Measurements from ENCODE around the gene FBN2.
A peak's percentile ranks its signal among the peaks of the same experiment; 100 is the strongest.

Gene FBN2

DNA sequence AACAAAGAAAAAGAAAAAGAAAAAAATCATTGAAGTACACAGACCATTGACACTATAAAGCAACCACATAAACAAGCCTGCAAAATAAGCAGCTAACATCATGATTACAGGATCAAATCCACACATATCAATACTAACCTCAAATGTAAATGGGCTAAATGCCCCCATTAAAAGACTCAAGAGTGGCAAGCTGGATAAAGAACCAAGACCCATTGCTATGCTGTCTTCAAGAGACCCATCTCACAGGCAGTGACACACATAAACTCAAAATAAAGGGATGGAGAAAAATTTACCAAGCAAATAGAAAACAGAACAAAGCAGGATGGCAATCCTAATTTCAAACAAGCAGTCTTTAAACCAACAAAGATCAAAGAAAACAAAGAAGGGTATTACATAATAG is 15.7 kb upstream of the FBN2 start:
- Histone ChIP-seq H3K27ac (ENCODE audit: low read length) (no peak overlapping the region), H3K4me1 (ENCODE audit: control insufficient read depth, insufficient read depth, low read length) (no peaks in the 10 kb centered on the region), H3K9me3 (ENCODE audit: control insufficient read depth, insufficient read depth, low read length) (no peaks in the 10 kb centered on the region), H3K27me3 (ENCODE audit: control insufficient read depth, insufficient read depth, low read length) (no peaks in the 10 kb centered on the region), H3K36me3 (ENCODE audit: control insufficient read depth, insufficient read depth, low read length) (no peaks in the 10 kb centered on the region), H3K4me3 (ENCODE audit: low read length) (no peak overlapping the region)
- no peak for DNase-seq (ENCODE audit: low read depth, low spot score)

DNA sequence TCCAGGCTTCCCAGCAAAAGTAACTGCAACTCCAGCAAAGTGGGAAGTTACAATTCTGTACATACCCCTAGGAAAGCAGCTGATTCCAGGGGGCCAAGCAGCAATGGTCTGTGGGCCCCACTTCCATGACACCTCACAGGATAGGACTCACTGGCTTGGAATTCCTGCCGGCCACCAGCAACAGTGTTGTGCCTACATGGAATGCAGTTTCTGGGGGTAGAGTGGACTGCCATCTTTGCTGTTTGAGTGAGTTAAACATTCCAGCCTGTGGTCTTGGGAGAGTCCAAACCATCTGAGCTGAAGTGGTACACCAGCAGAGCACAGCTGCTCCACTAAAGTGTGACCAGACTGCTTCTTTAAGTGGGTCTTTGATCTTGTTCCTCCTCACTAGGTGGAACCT is 13.4 kb upstream of the FBN2 start:
- Histone ChIP-seq H3K36me3 (ENCODE audit: control insufficient read depth, insufficient read depth, low read length) (no peaks in the 10 kb centered on the region), H3K27ac (ENCODE audit: low read length) (no peak overlapping the region), H3K9me3 (ENCODE audit: control insufficient read depth, insufficient read depth, low read length) (no peaks in the 10 kb centered on the region), H3K4me1 (ENCODE audit: control insufficient read depth, insufficient read depth, low read length) (no peaks in the 10 kb centered on the region), H3K27me3 (ENCODE audit: control insufficient read depth, insufficient read depth, low read length) (no peaks in the 10 kb centered on the region), H3K4me3 (ENCODE audit: low read length) (no peak overlapping the region)
- no CpG with 5 or more reads among the region's 1 CpG for WGBS (ENCODE audit: insufficient coverage, insufficient read length)
- no peak for DNase-seq (ENCODE audit: low read depth, low spot score)

DNA sequence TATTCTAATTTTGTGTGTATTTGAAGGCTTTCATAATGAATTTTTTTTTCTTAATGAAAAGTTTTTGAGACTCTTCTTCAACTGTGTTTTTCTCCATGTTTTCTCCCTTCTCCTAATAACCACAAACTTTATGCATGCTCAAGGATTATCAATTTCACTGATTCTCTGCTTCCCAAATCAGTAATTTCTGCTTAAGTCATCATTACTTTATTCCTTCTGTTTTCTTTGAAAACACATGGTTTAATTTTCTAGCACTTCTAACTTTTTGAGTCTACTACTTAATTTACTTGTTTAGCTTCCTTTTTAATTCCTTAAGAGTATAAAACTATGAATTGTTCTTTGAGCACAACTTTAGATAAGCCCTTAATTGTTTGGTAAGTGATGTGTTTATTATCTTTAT is 11.5 kb upstream of the FBN2 start:
- no peak overlapping the region for H3K4me3 ChIP-seq (ENCODE audit: low read length)
- DNase-seq (ENCODE audit: low read depth, low spot score), result no peak
- H3K27me3 ChIP-seq (ENCODE audit: control insufficient read depth, insufficient read depth, low read length), result no peaks in the 10 kb centered on the region
- H3K9me3 ChIP-seq (ENCODE audit: control insufficient read depth, insufficient read depth, low read length), result no peaks in the 10 kb centered on the region
- no peak overlapping the region for H3K27ac ChIP-seq (ENCODE audit: low read length)
- H3K4me1 ChIP-seq (ENCODE audit: control insufficient read depth, insufficient read depth, low read length), result no peaks in the 10 kb centered on the region
- H3K36me3 ChIP-seq (ENCODE audit: control insufficient read depth, insufficient read depth, low read length), result no peaks in the 10 kb centered on the region

DNA sequence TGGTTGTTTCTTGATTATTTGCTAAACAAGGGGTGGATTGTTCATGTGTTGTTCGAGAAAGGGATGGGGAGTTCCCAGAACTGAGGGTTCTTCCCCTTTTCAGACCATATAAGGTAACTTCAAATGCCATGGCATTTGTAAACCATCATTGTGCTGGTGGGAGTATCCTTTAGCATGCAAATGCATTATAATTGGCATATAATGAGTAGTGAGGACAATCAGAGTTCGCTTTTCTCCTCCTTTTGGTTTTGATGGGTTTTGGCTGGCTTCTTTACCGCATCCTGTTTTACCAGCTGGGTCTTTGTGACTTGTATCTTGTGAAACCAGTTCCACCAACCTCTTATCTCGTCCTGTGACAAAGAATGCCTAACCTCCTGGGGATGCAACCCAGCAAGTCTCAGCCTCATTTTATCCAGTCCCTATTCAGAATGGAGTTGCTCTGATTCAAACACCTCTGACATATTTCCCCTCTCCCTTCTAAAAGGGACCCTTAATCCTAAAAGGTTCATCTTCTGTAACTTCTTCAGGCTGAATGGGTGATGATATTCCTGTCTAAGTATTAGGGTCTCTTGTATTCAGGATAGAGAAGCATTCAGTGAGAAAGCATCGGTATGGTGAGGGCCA is 8.7 kb upstream of the FBN2 start:
- no peaks in the 10 kb centered on the region for H3K27me3 ChIP-seq (ENCODE audit: control insufficient read depth, insufficient read depth, low read length)
- no CpG with 5 or more reads among the region's 5 CpGs for WGBS (ENCODE audit: insufficient coverage, insufficient read length)
- H3K27ac ChIP-seq (ENCODE audit: low read length), result no peak overlapping the region
- no peaks in the 10 kb centered on the region for H3K9me3 ChIP-seq (ENCODE audit: control insufficient read depth, insufficient read depth, low read length)
- H3K4me1 ChIP-seq (ENCODE audit: control insufficient read depth, insufficient read depth, low read length), result no peaks in the 10 kb centered on the region
- H3K4me3 ChIP-seq (ENCODE audit: low read length), result no peak overlapping the region
- no peaks in the 10 kb centered on the region for H3K36me3 ChIP-seq (ENCODE audit: control insufficient read depth, insufficient read depth, low read length)
- peak; percentile 25 for DNase-seq (ENCODE audit: low read depth, low spot score)

DNA sequence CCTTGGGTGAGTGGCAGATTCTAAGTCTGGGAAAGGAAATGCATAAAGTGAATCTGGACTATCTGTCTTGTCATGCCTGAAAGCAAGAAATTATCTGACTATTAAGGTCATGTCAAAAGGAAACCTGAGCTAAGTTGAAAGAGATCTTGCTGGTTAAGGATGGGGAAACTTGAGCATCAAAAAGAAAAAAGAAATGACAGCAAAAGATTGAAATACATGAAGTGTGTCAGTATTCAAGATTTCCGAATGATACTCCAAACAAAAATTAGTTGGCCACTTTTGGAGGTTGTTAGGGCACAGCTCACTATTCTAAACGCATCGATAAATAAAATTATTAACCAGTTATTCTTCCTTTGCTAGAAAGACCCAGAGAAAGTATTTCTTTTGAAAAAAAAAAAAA is 3.3 kb upstream of the FBN2 start:
- H3K27ac ChIP-seq (ENCODE audit: low read length), result no peak overlapping the region
- no peak overlapping the region for H3K4me3 ChIP-seq (ENCODE audit: low read length)
- WGBS (ENCODE audit: insufficient coverage, insufficient read length), result no CpG with 5 or more reads among the region's 3 CpGs
- no peaks in the 10 kb centered on the region for H3K9me3 ChIP-seq (ENCODE audit: control insufficient read depth, insufficient read depth, low read length)
- H3K4me1 ChIP-seq (ENCODE audit: control insufficient read depth, insufficient read depth, low read length), result no peaks in the 10 kb centered on the region; the same call in 1 of the 2 replicates
- H3K36me3 ChIP-seq (ENCODE audit: control insufficient read depth, insufficient read depth, low read length), result no peaks in the 10 kb centered on the region
- DNase-seq (ENCODE audit: low read depth, low spot score), result no peak
- H3K27me3 ChIP-seq (ENCODE audit: control insufficient read depth, insufficient read depth, low read length), result peaks cover 11% of the 10 kb centered on the region; the same call in 1 of the 2 replicates

DNA sequence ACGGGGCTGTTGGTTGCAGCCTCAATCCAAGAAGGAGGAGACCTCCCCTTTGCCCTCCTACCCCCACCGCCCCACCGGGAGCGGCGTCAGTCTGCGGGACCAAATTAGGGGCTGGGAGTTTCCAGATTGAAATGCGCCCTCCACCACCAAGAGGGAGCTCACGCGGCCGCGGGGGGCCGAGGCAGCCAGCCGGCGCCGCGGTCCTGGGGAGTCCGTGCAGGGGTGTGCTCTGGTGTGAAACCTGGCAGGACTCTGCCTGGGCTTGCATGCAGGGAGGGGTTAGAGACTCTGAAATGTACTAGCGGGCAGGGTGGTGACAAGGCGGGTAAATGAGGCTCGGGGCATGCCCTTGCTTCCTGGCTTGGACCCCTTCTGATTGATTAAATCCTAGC is 989 bp upstream of the FBN2 start:
- H3K4me3 ChIP-seq (ENCODE audit: low read length), result peak overlapping the region; percentile 68; the same call in 1 of the 2 replicates

DNA sequence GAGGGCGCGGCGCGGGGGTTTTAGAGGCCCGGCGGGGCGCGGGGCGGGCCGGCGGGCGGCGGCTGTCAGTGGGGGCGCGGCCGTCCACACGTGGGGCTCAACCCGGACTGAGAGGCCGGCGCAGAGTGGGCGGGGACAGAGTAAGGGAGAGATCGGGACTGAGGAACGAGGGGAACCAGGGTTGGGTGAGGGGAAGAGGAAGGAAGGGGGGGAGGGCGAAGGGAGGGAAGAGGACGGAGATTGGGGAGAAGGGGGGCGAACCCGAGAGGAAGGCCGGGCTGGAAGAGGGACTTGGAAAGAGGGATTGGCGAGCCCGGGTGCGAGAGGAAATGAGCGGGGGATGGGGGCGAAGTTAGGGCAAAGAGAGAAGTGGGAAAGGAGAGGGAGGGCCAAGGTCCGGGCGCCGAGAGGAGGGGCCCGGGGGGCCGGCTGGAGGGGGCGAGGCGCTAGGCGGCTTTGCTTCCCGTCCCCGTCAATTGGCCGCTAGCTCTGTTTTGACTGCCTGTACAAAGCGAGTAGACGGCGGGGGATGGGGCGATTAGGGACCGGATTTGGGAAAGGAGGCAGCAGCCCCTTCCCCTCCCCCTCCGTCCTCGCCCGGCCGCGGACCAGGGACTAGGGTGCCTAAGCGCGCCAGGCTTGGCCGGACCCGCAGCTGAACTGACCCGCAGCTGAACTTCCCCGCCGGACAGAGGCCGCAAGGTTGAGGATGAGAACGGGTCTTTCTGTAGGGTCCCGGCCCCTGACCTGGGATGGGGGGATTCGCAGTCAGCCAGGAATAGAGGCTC is 399 bp upstream of the FBN2 start:
- Histone ChIP-seq H3K27me3 (ENCODE audit: control insufficient read depth, insufficient read depth, low read length) (peaks cover 16% of the 10 kb centered on the region; the same call in 1 of the 2 replicates), H3K27ac (ENCODE audit: low read length) (no peak overlapping the region), H3K9me3 (ENCODE audit: control insufficient read depth, insufficient read depth, low read length) (no peaks in the 10 kb centered on the region), H3K4me3 (ENCODE audit: low read length) (peak overlapping the region; percentile 68; the same call in 1 of the 2 replicates), H3K36me3 (ENCODE audit: control insufficient read depth, insufficient read depth, low read length) (no peaks in the 10 kb centered on the region), H3K4me1 (ENCODE audit: control insufficient read depth, insufficient read depth, low read length) (peaks cover 2% of the 10 kb centered on the region; the same call in 1 of the 2 replicates)
- DNase-seq (ENCODE audit: low read depth, low spot score), result peak; percentile 50
- no CpG with 5 or more reads among the region's 65 CpGs for WGBS (ENCODE audit: insufficient coverage, insufficient read length)

More for the DNA sequence above, 989 bp upstream of the FBN2 start:
- no peaks in the 10 kb centered on the region for H3K36me3 ChIP-seq (ENCODE audit: control insufficient read depth, insufficient read depth, low read length)
- peaks cover 2% of the 10 kb centered on the region; the same call in 1 of the 2 replicates for H3K4me1 ChIP-seq (ENCODE audit: control insufficient read depth, insufficient read depth, low read length)
- no CpG with 5 or more reads among the region's 20 CpGs for WGBS (ENCODE audit: insufficient coverage, insufficient read length)
- DNase-seq (ENCODE audit: low read depth, low spot score), result peak; percentile 4
- H3K27me3 ChIP-seq (ENCODE audit: control insufficient read depth, insufficient read depth, low read length), result peaks cover 16% of the 10 kb centered on the region; the same call in 1 of the 2 replicates
- H3K27ac ChIP-seq (ENCODE audit: low read length), result no peak overlapping the region
- no peaks in the 10 kb centered on the region for H3K9me3 ChIP-seq (ENCODE audit: control insufficient read depth, insufficient read depth, low read length)

DNA sequence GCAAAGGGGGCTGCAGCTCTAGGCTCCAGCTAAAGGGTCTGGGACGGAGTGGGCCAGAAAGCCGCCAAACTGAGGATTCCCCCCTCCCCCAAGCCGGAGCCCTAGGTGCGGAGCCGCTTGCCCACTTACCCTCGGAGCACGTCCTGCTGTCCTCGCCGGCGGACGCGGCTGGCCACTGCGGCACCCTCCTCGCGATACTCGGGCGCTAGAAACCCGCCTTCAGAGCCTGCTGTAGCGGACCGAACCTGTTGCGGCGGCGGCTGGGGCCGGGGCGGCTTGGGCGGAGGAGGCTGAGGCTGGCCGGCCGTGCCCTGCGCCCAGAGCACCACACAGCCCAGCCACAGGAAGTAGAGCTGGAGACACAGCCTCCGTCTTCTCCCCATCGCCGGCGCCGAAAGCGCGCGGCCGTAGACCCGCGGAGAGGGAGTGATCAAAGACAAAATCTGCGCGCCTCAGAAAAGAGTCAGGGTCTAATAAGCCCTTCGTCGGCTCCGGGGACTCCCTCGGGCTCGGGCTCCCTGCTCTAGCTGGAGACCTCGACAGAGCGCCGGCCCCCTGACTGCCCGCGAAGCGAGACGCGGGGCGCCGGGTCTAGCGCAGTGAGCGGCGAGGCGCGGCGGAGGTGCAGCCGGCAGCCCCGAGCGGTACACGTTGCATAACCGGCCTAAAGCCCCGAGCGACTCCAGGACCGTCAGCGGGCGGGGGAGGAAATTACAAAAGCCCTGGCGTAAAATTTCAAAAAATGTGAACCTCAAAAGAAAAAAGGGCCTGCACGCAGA is 635 bp downstream of the FBN2 start:
- Histone ChIP-seq H3K4me1 (ENCODE audit: control insufficient read depth, insufficient read depth, low read length) (peaks cover 2% of the 10 kb centered on the region; the same call in 1 of the 2 replicates), H3K36me3 (ENCODE audit: control insufficient read depth, insufficient read depth, low read length) (no peaks in the 10 kb centered on the region), H3K4me3 (ENCODE audit: low read length) (peak overlapping the region; percentile 68; the same call in 1 of the 2 replicates), H3K9me3 (ENCODE audit: control insufficient read depth, insufficient read depth, low read length) (no peaks in the 10 kb centered on the region), H3K27me3 (ENCODE audit: control insufficient read depth, insufficient read depth, low read length) (peaks cover 16% of the 10 kb centered on the region; the same call in 1 of the 2 replicates), H3K27ac (ENCODE audit: low read length) (no peak overlapping the region)
- WGBS (ENCODE audit: insufficient coverage, insufficient read length), result no CpG with 5 or more reads among the region's 75 CpGs
- peak; percentile 7 for DNase-seq (ENCODE audit: low read depth, low spot score)

DNA sequence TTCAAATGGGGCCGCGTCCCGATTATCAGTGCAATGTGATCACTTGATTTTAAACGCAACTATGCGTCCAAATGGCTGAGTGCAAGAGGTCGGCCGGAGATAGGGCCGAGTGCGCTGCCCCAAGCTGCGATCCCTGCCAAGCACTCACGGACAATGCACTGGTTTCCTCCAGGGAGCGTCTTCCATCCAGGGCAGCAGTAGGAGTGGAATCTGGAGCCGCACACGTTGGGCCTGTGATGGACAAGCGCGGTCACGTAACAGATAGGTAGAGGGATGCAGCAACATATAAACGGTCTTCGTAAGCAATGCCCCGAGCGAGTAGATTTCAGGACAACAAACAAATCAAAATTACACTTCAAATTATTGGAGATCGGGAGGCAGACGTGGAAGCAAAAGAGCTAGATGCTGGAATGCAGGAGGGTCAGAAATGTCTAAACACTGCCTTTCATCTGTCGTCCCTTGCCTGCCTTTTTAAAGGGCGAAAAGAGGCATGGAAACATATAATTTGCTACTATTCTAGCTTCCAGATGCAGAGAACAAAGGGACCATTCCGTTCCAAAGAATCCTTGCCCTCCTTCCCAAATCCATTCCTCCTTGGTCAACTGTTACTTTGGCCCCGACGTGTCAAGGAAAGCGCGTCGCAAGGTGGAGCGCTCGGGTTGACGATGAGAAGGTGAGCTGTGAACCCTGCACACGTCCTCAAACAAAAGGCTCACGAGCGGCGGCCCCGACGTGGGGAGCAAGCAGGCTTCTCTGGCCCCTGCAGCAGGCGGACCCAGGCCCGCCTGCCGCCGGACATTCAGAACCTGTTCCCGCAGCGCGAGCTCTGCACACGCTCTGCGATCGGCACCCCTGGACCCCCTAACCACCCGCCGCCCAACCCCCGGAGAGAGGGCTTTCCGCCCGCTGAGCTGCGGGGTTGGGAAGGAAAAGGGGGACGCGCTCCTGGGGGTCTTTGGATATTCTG is 1.5 kb downstream of the FBN2 start:
- peak; percentile 31 for DNase-seq (ENCODE audit: low read depth, low spot score)
- H3K9me3 ChIP-seq (ENCODE audit: control insufficient read depth, insufficient read depth, low read length), result no peaks in the 10 kb centered on the region
- H3K36me3 ChIP-seq (ENCODE audit: control insufficient read depth, insufficient read depth, low read length), result no peaks in the 10 kb centered on the region
- H3K4me3 ChIP-seq (ENCODE audit: low read length), result peak overlapping the region; percentile 68; the same call in 1 of the 2 replicates
- H3K27me3 ChIP-seq (ENCODE audit: control insufficient read depth, insufficient read depth, low read length), result peaks cover 16% of the 10 kb centered on the region; the same call in 1 of the 2 replicates
- no peak overlapping the region for H3K27ac ChIP-seq (ENCODE audit: low read length)
- WGBS (ENCODE audit: insufficient coverage, insufficient read length), result no CpG with 5 or more reads among the region's 58 CpGs
- H3K4me1 ChIP-seq (ENCODE audit: control insufficient read depth, insufficient read depth, low read length), result peaks cover 5% of the 10 kb centered on the region; the same call in 1 of the 2 replicates

Data from iPS DF 6.9 (cell line).